ENCODE measurements around the gene TMEM121B.
"Not testable (repeated sequence)": the region's sequence is repeated elsewhere in the genome, so short reads cannot be mapped to it uniquely, and the experiment has no call there.

TMEM121B gene

GRCh38 chr22:17147458-17147857 is 26.3 kb upstream of the TMEM121B start:
- H3K36me3 ChIP-seq (ENCODE audit: insufficient read depth, low read length); H3K4me1 ChIP-seq (ENCODE audit: insufficient read depth, low read length); H3K9me3 ChIP-seq (ENCODE audit: control insufficient read depth, insufficient read depth, low read length); H3K9ac ChIP-seq (ENCODE audit: low read depth, low read length): not testable (repeated sequence)

GRCh38 chr22:17145021-17145680 is 24.0 kb upstream of the TMEM121B start:
- Histone ChIP-seq H3K36me3 (ENCODE audit: insufficient read depth, low read length) (peaks cover 5% of the 10 kb centered on the region; the same call in 1 of the 2 replicates), H3K9ac (ENCODE audit: low read depth, low read length) (no peak overlapping the region)

GRCh38 chr22:17143826-17144225 is 22.7 kb upstream of the TMEM121B start:
- peaks cover 5% of the 10 kb centered on the region; the same call in 1 of the 2 replicates for H3K36me3 ChIP-seq (ENCODE audit: insufficient read depth, low read length)
- H3K4me1 ChIP-seq (ENCODE audit: insufficient read depth, low read length): no peaks in the 10 kb centered on the region

More at GRCh38 chr22:17145021-17145680, 24.0 kb upstream of the TMEM121B start:
- H3K4me1 ChIP-seq (ENCODE audit: insufficient read depth, low read length): no peaks in the 10 kb centered on the region
- no peaks in the 10 kb centered on the region; the same call in 1 of the 2 replicates for H3K9me3 ChIP-seq (ENCODE audit: control insufficient read depth, insufficient read depth, low read length)

GRCh38 chr22:17143101-17143500 is 21.9 kb upstream of the TMEM121B start:
- H3K4me1 ChIP-seq (ENCODE audit: insufficient read depth, low read length): no peaks in the 10 kb centered on the region
- no peak overlapping the region for H3K9ac ChIP-seq (ENCODE audit: low read depth, low read length)
- peaks cover 5% of the 10 kb centered on the region; the same call in 1 of the 2 replicates for H3K36me3 ChIP-seq (ENCODE audit: insufficient read depth, low read length)

More at GRCh38 chr22:17143826-17144225, 22.7 kb upstream of the TMEM121B start:
- Histone ChIP-seq H3K9me3 (ENCODE audit: control insufficient read depth, insufficient read depth, low read length) (no peaks in the 10 kb centered on the region; the same call in 1 of the 2 replicates), H3K9ac (ENCODE audit: low read depth, low read length) (no peak overlapping the region)

GRCh38 chr22:17140826-17141766 is 19.9 kb upstream of the TMEM121B start:
- Histone ChIP-seq H3K9me3 (ENCODE audit: control insufficient read depth, insufficient read depth, low read length) (no peaks in the 10 kb centered on the region; the same call in 1 of the 2 replicates), H3K4me1 (ENCODE audit: insufficient read depth, low read length) (no peaks in the 10 kb centered on the region), H3K36me3 (ENCODE audit: insufficient read depth, low read length) (peaks cover 5% of the 10 kb centered on the region; the same call in 1 of the 2 replicates), H3K9ac (ENCODE audit: low read depth, low read length) (no peak overlapping the region)

More at GRCh38 chr22:17143101-17143500, 21.9 kb upstream of the TMEM121B start:
- H3K9me3 ChIP-seq (ENCODE audit: control insufficient read depth, insufficient read depth, low read length): no peaks in the 10 kb centered on the region; the same call in 1 of the 2 replicates

- H3K9ac ChIP-seq (ENCODE audit: low read depth, low read length): no peak overlapping the region
- peaks cover 2% of the 10 kb centered on the region; the same call in 1 of the 2 replicates for H3K36me3 ChIP-seq (ENCODE audit: insufficient read depth, low read length)
- no peaks in the 10 kb centered on the region; the same call in 1 of the 2 replicates for H3K9me3 ChIP-seq (ENCODE audit: control insufficient read depth, insufficient read depth, low read length)
- no peaks in the 10 kb centered on the region for H3K4me1 ChIP-seq (ENCODE audit: insufficient read depth, low read length)
Observed at GRCh38 chr22:17140022-17140421, 18.9 kb upstream of the TMEM121B start.

GRCh38 chr22:17138513-17138912 is 17.4 kb upstream of the TMEM121B start:
- no peaks in the 10 kb centered on the region for H3K36me3 ChIP-seq (ENCODE audit: insufficient read depth, low read length)
- no peaks in the 10 kb centered on the region for H3K9me3 ChIP-seq (ENCODE audit: control insufficient read depth, insufficient read depth, low read length)
- no peak overlapping the region for H3K9ac ChIP-seq (ENCODE audit: low read depth, low read length)
- H3K4me1 ChIP-seq (ENCODE audit: insufficient read depth, low read length): no peaks in the 10 kb centered on the region

GRCh38 chr22:17137861-17138425 is 16.8 kb upstream of the TMEM121B start:
- Histone ChIP-seq H3K9ac (ENCODE audit: low read depth, low read length) (no peak overlapping the region), H3K4me1 (ENCODE audit: insufficient read depth, low read length) (no peaks in the 10 kb centered on the region), H3K9me3 (ENCODE audit: control insufficient read depth, insufficient read depth, low read length) (no peaks in the 10 kb centered on the region), H3K36me3 (ENCODE audit: insufficient read depth, low read length) (no peaks in the 10 kb centered on the region)

- Histone ChIP-seq H3K9ac (ENCODE audit: low read depth, low read length) (no peak overlapping the region), H3K36me3 (ENCODE audit: insufficient read depth, low read length) (no peaks in the 10 kb centered on the region), H3K4me1 (ENCODE audit: insufficient read depth, low read length) (no peaks in the 10 kb centered on the region), H3K9me3 (ENCODE audit: control insufficient read depth, insufficient read depth, low read length) (no peaks in the 10 kb centered on the region)
Observed at GRCh38 chr22:17137170-17137569, 16.0 kb upstream of the TMEM121B start.

GRCh38 chr22:17135153-17135760 is 14.1 kb upstream of the TMEM121B start:
- Histone ChIP-seq H3K36me3 (ENCODE audit: insufficient read depth, low read length) (no peaks in the 10 kb centered on the region), H3K9ac (ENCODE audit: low read depth, low read length) (no peak overlapping the region), H3K4me1 (ENCODE audit: insufficient read depth, low read length) (peaks cover 3% of the 10 kb centered on the region; the same call in 1 of the 2 replicates)

GRCh38 chr22:17133137-17133536 is 12.0 kb upstream of the TMEM121B start:
- no peaks in the 10 kb centered on the region for H3K36me3 ChIP-seq (ENCODE audit: insufficient read depth, low read length)
- H3K4me1 ChIP-seq (ENCODE audit: insufficient read depth, low read length): peaks cover 3% of the 10 kb centered on the region; the same call in 1 of the 2 replicates
- no peak overlapping the region for H3K9ac ChIP-seq (ENCODE audit: low read depth, low read length)
- no peaks in the 10 kb centered on the region for H3K9me3 ChIP-seq (ENCODE audit: control insufficient read depth, insufficient read depth, low read length)

More at GRCh38 chr22:17135153-17135760, 14.1 kb upstream of the TMEM121B start:
- no peaks in the 10 kb centered on the region for H3K9me3 ChIP-seq (ENCODE audit: control insufficient read depth, insufficient read depth, low read length)

- no peaks in the 10 kb centered on the region for H3K9me3 ChIP-seq (ENCODE audit: control insufficient read depth, insufficient read depth, low read length)
- peaks cover 3% of the 10 kb centered on the region; the same call in 1 of the 2 replicates for H3K4me1 ChIP-seq (ENCODE audit: insufficient read depth, low read length)
- H3K36me3 ChIP-seq (ENCODE audit: insufficient read depth, low read length): no peaks in the 10 kb centered on the region
- no peak overlapping the region for H3K9ac ChIP-seq (ENCODE audit: low read depth, low read length)
Observed at GRCh38 chr22:17132112-17132511, 11.0 kb upstream of the TMEM121B start.

GRCh38 chr22:17131686-17132085 is 10.5 kb upstream of the TMEM121B start:
- Histone ChIP-seq H3K4me1 (ENCODE audit: insufficient read depth, low read length) (peaks cover 3% of the 10 kb centered on the region; the same call in 1 of the 2 replicates), H3K9ac (ENCODE audit: low read depth, low read length) (no peak overlapping the region), H3K36me3 (ENCODE audit: insufficient read depth, low read length) (no peaks in the 10 kb centered on the region), H3K9me3 (ENCODE audit: control insufficient read depth, insufficient read depth, low read length) (no peaks in the 10 kb centered on the region)

- no peak overlapping the region for H3K9ac ChIP-seq (ENCODE audit: low read depth, low read length)
- H3K4me1 ChIP-seq (ENCODE audit: insufficient read depth, low read length): peaks cover 3% of the 10 kb centered on the region; the same call in 1 of the 2 replicates
- H3K9me3 ChIP-seq (ENCODE audit: control insufficient read depth, insufficient read depth, low read length): no peaks in the 10 kb centered on the region
- no peaks in the 10 kb centered on the region for H3K36me3 ChIP-seq (ENCODE audit: insufficient read depth, low read length)
Observed at GRCh38 chr22:17130199-17130598, 9.0 kb upstream of the TMEM121B start.
